Neural crest cell (in vitro differentiated cells): ENCODE measurements around the gene FSTL4. TPM values are rescaled to one million over a fixed set of nuclear protein-coding genes. Genes with fewer than 3 reads are reported as not detected.

ENCODE experiments used
- DNase-seq: peaks from one replicate; pipeline ENCODE4 v3.0.0; 2021; ENCODE audit warnings: low read depth, mixed read lengths, low spot score
- H3K27ac Mint-ChIP-seq: one replicate; pipeline ENCODE4 v1.8.0; 2021; ENCODE audit warnings: mild to moderate bottlenecking, mixed read lengths; ENCODE audit not compliant: unreplicated experiment
- H3K27me3 Mint-ChIP-seq: 2 replicates; pipeline ENCODE4 v1.8.0; 2021; ENCODE audit warnings: low read depth, mild to moderate bottlenecking, mixed read lengths
- H3K36me3 Mint-ChIP-seq: 2 replicates; pipeline ENCODE4 v1.8.0; 2021; ENCODE audit warnings: low read depth, mild to moderate bottlenecking, mixed read lengths
- H3K4me1 Mint-ChIP-seq: 2 replicates; pipeline ENCODE4 v1.8.0; 2021; ENCODE audit warnings: mixed read lengths
- H3K4me3 Mint-ChIP-seq: one replicate; pipeline ENCODE4 v1.8.0; 2021; ENCODE audit warnings: mild to moderate bottlenecking, mixed read lengths
- H3K9me3 Mint-ChIP-seq: 2 replicates; pipeline ENCODE4 v1.8.0; 2021; ENCODE audit warnings: mixed read lengths
- total RNA-seq: library from RNA; stranded (reverse); gene quantifications from 2 replicates; pipeline ENCODE4 v1.2.1, GENCODE V29; 2021
- TF ChIP-seq, protein P1 (sequence below): fragments of 200-600 bp; sonication (generic); conservative IDR thresholded peaks from 2 replicates; pipeline ENCODE4 v1.5.0; 2021; ENCODE audit warnings: antibody characterized with exemption, mild to moderate bottlenecking

The FSTL4 gene
- total RNA-seq, 1 donor from 2014 or later = 2.0 TPM

DNA sequence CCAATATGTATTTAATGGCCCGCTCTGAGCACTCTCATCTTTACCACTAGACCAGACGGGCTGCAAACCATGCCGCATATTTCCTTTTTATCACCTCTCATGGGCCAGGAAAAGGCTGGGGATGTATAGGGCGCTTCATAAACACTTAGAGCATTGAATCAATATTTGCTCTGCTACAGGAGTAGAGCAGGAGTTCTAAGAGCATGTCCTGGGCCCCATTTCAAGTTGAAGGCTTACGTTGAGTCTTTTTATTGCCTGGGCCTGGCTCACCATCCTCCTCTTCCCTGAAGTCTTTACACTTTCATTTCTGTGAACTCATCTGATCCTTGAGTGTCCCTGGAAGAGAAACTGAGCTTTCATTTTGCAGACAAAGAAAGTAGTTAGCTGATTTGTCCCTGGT is 112.4 kb downstream of the FSTL4 start:
- TF ChIP-seq, protein P1, sequence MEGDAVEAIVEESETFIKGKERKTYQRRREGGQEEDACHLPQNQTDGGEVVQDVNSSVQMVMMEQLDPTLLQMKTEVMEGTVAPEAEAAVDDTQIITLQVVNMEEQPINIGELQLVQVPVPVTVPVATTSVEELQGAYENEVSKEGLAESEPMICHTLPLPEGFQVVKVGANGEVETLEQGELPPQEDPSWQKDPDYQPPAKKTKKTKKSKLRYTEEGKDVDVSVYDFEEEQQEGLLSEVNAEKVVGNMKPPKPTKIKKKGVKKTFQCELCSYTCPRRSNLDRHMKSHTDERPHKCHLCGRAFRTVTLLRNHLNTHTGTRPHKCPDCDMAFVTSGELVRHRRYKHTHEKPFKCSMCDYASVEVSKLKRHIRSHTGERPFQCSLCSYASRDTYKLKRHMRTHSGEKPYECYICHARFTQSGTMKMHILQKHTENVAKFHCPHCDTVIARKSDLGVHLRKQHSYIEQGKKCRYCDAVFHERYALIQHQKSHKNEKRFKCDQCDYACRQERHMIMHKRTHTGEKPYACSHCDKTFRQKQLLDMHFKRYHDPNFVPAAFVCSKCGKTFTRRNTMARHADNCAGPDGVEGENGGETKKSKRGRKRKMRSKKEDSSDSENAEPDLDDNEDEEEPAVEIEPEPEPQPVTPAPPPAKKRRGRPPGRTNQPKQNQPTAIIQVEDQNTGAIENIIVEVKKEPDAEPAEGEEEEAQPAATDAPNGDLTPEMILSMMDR = no peak
- peaks cover 22% of the 10 kb centered on the region for H3K4me1 Mint-ChIP-seq
- peaks cover 9% of the 10 kb centered on the region for H3K27me3 Mint-ChIP-seq
- no peak overlapping the region for H3K4me3 Mint-ChIP-seq
- no peaks in the 10 kb centered on the region for H3K36me3 Mint-ChIP-seq
- DNase-seq = no peak
- H3K9me3 Mint-ChIP-seq = no peaks in the 10 kb centered on the region
- H3K27ac Mint-ChIP-seq = no peak overlapping the region

DNA sequence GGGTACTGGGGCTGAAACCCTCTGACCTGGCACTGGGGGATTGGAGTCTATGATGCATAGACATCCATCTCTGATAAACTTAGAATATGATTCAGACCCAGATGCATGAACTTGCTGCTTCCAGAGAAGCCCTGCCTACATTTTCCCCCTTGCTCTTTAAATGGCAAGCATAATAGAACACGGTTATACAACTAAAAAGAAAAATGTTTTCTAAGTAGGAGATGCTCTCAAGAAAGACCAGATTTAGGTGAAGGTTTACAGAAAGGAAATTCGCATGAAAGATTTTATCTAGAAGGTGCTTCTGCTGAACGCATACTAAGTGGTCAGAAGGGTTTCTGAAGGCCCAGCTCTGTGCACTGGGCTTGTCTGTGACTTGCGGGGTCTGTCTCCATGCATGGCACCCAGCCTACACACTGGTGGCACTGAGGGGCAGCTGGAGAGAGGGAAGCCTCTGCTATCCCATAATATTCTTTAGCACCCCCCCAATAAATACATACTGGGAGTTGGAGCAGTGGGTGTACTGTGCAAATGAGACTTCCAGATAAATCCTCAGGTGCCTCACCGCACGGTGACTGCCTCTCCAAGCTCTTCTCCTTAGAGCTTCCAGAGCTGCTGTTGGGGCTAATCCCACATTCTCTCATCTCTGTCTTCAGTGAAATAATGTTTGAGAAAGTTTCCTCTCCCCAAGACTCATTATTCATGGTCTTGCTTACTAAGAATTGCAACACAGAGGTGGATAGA is 114.6 kb downstream of the FSTL4 start:
- TF ChIP-seq, protein P1 = no peak
- no peak for DNase-seq
- H3K36me3 Mint-ChIP-seq = no peaks in the 10 kb centered on the region
- no peaks in the 10 kb centered on the region for H3K9me3 Mint-ChIP-seq
- H3K4me3 Mint-ChIP-seq = no peak overlapping the region
- H3K4me1 Mint-ChIP-seq = peaks cover 22% of the 10 kb centered on the region
- H3K27me3 Mint-ChIP-seq = peaks cover 5% of the 10 kb centered on the region
- no peak overlapping the region for H3K27ac Mint-ChIP-seq

DNA sequence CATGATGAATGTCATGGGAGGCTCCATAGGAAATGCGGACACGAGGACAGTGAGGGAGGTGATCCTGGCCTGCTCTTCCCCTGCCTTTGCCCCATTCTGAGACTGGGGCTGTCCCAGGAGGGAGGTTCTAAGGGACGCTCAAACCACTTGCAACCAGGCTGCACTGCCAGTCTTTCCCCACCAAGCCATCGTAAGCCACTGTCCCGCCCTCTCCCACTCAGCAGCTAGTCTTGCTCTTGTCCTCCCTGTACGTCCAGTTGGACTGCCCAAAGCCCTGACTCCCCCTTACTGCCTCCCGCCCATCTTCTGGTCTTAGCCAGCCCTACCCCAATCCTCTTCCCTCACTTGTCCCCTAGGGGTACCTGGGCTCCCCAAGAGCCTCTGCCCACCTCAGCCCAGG is 115.7 kb downstream of the FSTL4 start:
- no peak for DNase-seq
- TF ChIP-seq, protein P1 = no peak
- peaks cover 7% of the 10 kb centered on the region for H3K9me3 Mint-ChIP-seq
- H3K27ac Mint-ChIP-seq = no peak overlapping the region
- no peak overlapping the region for H3K4me3 Mint-ChIP-seq
- H3K36me3 Mint-ChIP-seq = no peaks in the 10 kb centered on the region
- H3K4me1 Mint-ChIP-seq = peaks cover 22% of the 10 kb centered on the region
- no peaks in the 10 kb centered on the region for H3K27me3 Mint-ChIP-seq

DNA sequence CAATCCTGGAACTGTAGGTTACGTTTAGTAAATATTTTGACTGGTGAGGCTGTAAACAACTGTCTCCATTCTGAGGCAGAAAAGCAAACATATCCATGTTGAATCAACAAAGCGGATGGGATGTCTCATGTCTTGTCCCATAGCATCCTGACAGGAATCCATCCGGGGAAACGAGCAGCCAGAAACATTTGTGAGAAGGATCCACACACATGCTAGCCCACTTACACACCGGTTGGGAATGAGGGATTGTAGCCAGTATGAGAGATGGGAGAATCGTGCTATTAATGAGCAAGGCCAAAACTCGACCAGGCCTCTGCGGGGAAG is 117.5 kb downstream of the FSTL4 start:
- TF ChIP-seq, protein P1 = no peak
- Mint-ChIP-seq H3K4me3 (no peak overlapping the region), H3K9me3 (peaks cover 13% of the 10 kb centered on the region), H3K27me3 (no peaks in the 10 kb centered on the region), H3K36me3 (no peaks in the 10 kb centered on the region), H3K4me1 (peaks cover 12% of the 10 kb centered on the region), H3K27ac (no peak overlapping the region)
- no peak for DNase-seq

DNA sequence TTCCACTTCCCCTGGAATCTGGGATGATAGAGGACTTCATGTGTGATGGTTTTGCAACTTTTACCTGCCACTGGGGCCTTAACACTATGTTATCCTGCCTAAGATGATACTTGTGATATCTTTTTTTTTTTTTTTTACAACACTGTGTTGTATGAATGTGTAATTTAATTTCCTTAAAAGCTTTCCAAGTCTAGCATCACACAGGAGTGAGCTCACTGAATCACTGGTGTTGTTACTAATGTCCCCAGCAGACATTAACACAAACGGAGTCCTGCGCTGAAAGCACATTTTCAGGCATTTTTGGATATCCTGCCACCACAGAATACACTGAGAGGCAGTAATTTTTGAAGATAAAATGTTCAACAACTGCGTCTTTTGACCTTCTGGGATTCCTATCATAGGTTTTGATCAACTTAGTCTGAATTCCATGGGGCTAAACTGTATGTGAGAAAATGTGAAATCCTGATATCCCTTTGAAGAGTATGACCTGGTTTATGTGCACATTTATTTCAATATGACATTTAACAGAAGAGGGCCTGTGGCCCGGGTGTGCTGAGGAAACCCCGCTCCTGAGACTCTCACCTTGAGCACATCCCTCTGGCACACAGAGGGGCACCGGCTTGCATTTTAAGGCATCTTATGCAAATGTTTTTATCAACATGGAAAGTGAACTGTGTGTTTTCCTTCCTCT is 118.0 kb downstream of the FSTL4 start:
- Mint-ChIP-seq H3K27me3 (no peaks in the 10 kb centered on the region), H3K27ac (no peak overlapping the region), H3K9me3 (peaks cover 16% of the 10 kb centered on the region), H3K36me3 (no peaks in the 10 kb centered on the region), H3K4me3 (no peak overlapping the region), H3K4me1 (peaks cover 7% of the 10 kb centered on the region)
- TF ChIP-seq, protein P1 = no peak
- DNase-seq = no peak
